Gastrocnemius medialis (tissue), 4 donors: ENCODE measurements around the gene PAK6.

Source experiments
- CTCF ChIP-seq, 5 experiments: fragments of 450-650 bp in 3 of 5; fragments of 200-600 bp in 2 of 5; sonication (generic) in 2 of 5; IDR thresholded peaks in 4 of 5; conservative IDR thresholded peaks in 1 of 5; 1 replicate in 4 of 5; 2 replicates in 1 of 5; pipeline ENCODE4 v1.5.1; 2016 to 2019; ENCODE audit warnings: antibody characterized with exemption in 5 of 5, mild to moderate bottlenecking in 3 of 5, moderate library complexity in 3 of 5
- POLR2A ChIP-seq, 2 donors: fragments of 450-650 bp; IDR thresholded peaks; one replicate each; pipeline ENCODE4 v1.6.1; 2017; ENCODE audit warnings: antibody characterized with exemption in 2 of 2, mild to moderate bottlenecking in 2 of 2, moderate library complexity in 2 of 2

- TF ChIP-seq CTCF (IDR thresholded peaks at IDR 0.05 in 4 of 5, conservative IDR thresholded peaks at IDR 0.05 in 1 of 5) (no peak), POLR2A (IDR thresholded peaks at IDR 0.05) (no peak)
Measured at GRCh38 chr15:40298216-40298935, 59.5 kb downstream of the PAK6 start.
